ENCODE measurements around the gene PDE8B.

Gene PDE8B

DNA sequence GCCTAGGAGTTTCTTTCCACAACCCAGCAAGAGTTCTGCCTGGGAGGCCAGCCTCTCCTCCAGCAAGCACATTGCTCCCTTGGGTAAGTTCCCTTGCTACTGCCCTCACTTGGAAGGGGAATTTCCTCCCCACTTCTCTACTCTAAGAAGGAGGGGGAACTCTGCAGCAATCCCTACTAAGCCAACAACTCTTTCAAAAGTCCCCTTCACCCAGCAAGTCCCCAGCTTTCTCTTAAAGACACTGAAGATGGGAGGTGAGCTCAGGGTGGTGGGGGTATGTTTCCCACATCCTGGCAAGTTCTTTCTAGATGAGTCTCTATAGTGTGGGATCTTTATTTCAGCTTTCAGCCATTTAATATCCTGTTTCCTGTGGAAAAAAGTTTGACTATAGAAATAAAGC, 49.0 kb downstream of the PDE8B start:
- no peaks in the 10 kb centered on the region for H3K9me2 ChIP-seq (replicated peaks; ENCODE audit: insufficient read depth, low read length)
- H2AFZ ChIP-seq (ENCODE audit: low read length) = no peak overlapping the region
- H3K4me3 ChIP-seq (ENCODE audit: low read length) = no peak overlapping the region
- H3F3A ChIP-seq (ENCODE audit: insufficient read depth, low read length) = no peaks in the 10 kb centered on the region
- no peaks in the 10 kb centered on the region for H3K36me3 ChIP-seq (replicated peaks; ENCODE audit: insufficient read depth, low read length)
- no peaks in the 10 kb centered on the region for H3K79me2 ChIP-seq (ENCODE audit: low read length)
- no peak overlapping the region for H3K9ac ChIP-seq (ENCODE audit: low read length)
- DNase-seq = no peak
- no peaks in the 10 kb centered on the region for H3K27me3 ChIP-seq (replicated peaks; ENCODE audit: insufficient read depth, low read length)
- no peaks in the 10 kb centered on the region for H4K20me1 ChIP-seq (ENCODE audit: insufficient read depth, low read length)
- no peak overlapping the region for H3K27ac ChIP-seq (ENCODE audit: low read length)
- TF ChIP-seq, protein P1, sequence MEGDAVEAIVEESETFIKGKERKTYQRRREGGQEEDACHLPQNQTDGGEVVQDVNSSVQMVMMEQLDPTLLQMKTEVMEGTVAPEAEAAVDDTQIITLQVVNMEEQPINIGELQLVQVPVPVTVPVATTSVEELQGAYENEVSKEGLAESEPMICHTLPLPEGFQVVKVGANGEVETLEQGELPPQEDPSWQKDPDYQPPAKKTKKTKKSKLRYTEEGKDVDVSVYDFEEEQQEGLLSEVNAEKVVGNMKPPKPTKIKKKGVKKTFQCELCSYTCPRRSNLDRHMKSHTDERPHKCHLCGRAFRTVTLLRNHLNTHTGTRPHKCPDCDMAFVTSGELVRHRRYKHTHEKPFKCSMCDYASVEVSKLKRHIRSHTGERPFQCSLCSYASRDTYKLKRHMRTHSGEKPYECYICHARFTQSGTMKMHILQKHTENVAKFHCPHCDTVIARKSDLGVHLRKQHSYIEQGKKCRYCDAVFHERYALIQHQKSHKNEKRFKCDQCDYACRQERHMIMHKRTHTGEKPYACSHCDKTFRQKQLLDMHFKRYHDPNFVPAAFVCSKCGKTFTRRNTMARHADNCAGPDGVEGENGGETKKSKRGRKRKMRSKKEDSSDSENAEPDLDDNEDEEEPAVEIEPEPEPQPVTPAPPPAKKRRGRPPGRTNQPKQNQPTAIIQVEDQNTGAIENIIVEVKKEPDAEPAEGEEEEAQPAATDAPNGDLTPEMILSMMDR (IDR thresholded peaks at IDR 0.05; ENCODE audit: low read length) = no peak
- no peak for TF ChIP-seq EZH2phosphoT487 (IDR thresholded peaks at IDR 0.05; ENCODE audit: low read length)
- TF ChIP-seq EZH2 (optimal IDR thresholded peaks at IDR 0.05; ENCODE audit: low read depth, low read length) = no peak
- H3K4me1 ChIP-seq (ENCODE audit: low read length) = no peaks in the 10 kb centered on the region
- no peak overlapping the region for H3K4me2 ChIP-seq (ENCODE audit: low read depth, low read length)
- H3K9me3 ChIP-seq (replicated peaks; ENCODE audit: insufficient read depth, low read length) = no peaks in the 10 kb centered on the region

DNA sequence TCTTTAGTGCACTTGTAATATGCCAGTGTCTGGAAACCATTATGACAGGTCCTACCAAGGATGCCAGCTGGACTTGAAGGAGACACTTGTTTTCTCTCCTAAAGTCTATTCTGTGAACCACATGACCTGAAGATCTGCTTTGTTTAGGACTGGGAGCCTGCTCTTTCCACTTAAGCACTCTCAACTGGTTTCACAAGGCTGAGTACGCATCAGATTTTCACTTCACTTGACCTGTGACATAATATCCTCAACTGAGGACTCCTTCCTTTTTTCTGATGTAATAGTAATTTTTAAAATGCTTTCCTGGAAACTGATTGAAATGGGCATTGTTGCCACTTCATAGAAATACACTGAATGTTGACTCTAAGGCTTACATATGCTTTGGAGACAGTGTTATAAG, 52.2 kb downstream of the PDE8B start:
- H3K27ac ChIP-seq (ENCODE audit: low read length) = no peak overlapping the region
- H2AFZ ChIP-seq (ENCODE audit: low read length) = no peak overlapping the region
- H3K9me2 ChIP-seq (replicated peaks; ENCODE audit: insufficient read depth, low read length) = no peaks in the 10 kb centered on the region
- H3K4me1 ChIP-seq (ENCODE audit: low read length) = no peaks in the 10 kb centered on the region
- no peaks in the 10 kb centered on the region for H3K79me2 ChIP-seq (ENCODE audit: low read length)
- H3K9me3 ChIP-seq (replicated peaks; ENCODE audit: insufficient read depth, low read length) = no peaks in the 10 kb centered on the region
- H3K36me3 ChIP-seq (replicated peaks; ENCODE audit: insufficient read depth, low read length) = no peaks in the 10 kb centered on the region
- H3F3A ChIP-seq (ENCODE audit: insufficient read depth, low read length) = no peaks in the 10 kb centered on the region
- no peaks in the 10 kb centered on the region for H4K20me1 ChIP-seq (ENCODE audit: insufficient read depth, low read length)
- no peaks in the 10 kb centered on the region for H3K27me3 ChIP-seq (replicated peaks; ENCODE audit: insufficient read depth, low read length)
- DNase-seq = no peak
- H3K4me3 ChIP-seq (ENCODE audit: low read length) = no peak overlapping the region
- no peak overlapping the region for H3K9ac ChIP-seq (ENCODE audit: low read length)
- TF ChIP-seq EZH2 (optimal IDR thresholded peaks at IDR 0.05; ENCODE audit: low read depth, low read length) = no peak
- TF ChIP-seq, protein P1 (IDR thresholded peaks at IDR 0.05; ENCODE audit: low read length) = no peak
- no peak for TF ChIP-seq EZH2phosphoT487 (IDR thresholded peaks at IDR 0.05; ENCODE audit: low read length)
- H3K4me2 ChIP-seq (ENCODE audit: low read depth, low read length) = no peak overlapping the region

DNA sequence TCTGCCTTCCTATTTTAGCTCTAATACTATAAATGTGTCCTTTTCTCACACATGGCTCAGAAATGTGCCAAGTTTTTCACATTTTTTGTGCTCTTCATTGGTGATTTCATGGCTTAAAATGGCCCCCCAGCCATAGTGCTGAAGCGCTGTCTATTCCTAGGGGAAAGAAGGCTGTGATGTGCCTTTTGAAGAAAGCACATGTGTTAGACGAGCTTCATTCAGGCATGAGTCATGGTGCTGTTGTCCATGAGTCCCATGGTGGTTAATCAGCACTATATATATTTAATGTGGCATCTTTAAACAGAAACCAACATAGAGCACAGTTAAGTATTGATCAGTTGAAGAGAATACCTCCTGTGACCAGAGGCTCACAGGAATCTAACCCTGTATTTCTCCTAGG, 55.8 kb downstream of the PDE8B start:
- Histone ChIP-seq H2AFZ (ENCODE audit: low read length) (no peak overlapping the region), H3K36me3 (replicated peaks; ENCODE audit: insufficient read depth, low read length) (no peaks in the 10 kb centered on the region), H3K27me3 (replicated peaks; ENCODE audit: insufficient read depth, low read length) (no peaks in the 10 kb centered on the region), H3K4me3 (ENCODE audit: low read length) (no peak overlapping the region), H3K27ac (ENCODE audit: low read length) (no peak overlapping the region), H3K4me2 (ENCODE audit: low read depth, low read length) (no peak overlapping the region), H3K9ac (ENCODE audit: low read length) (no peak overlapping the region), H4K20me1 (ENCODE audit: insufficient read depth, low read length) (no peaks in the 10 kb centered on the region), H3K79me2 (ENCODE audit: low read length) (no peaks in the 10 kb centered on the region), H3K4me1 (ENCODE audit: low read length) (no peaks in the 10 kb centered on the region), H3F3A (ENCODE audit: insufficient read depth, low read length) (no peaks in the 10 kb centered on the region), H3K9me2 (replicated peaks; ENCODE audit: insufficient read depth, low read length) (no peaks in the 10 kb centered on the region), H3K9me3 (replicated peaks; ENCODE audit: insufficient read depth, low read length) (no peaks in the 10 kb centered on the region)
- DNase-seq = no peak
- TF ChIP-seq, protein P1 (IDR thresholded peaks at IDR 0.05; ENCODE audit: low read length) = no peak
- TF ChIP-seq EZH2 (optimal IDR thresholded peaks at IDR 0.05; ENCODE audit: low read depth, low read length) (no peak), EZH2phosphoT487 (IDR thresholded peaks at IDR 0.05; ENCODE audit: low read length) (no peak)

Data from MM.1S (cell line).